Measurements from ENCODE around the gene AVPR2.

- TF ChIP-seq GATA2 (IDR thresholded peaks at IDR 0.05; ENCODE audit: low read depth, low read length) (no peak), GATA3 (IDR thresholded peaks at IDR 0.05; ENCODE audit: low read depth, low read length) (no peak)
Measured at GRCh38 chrX:153864101-153864500, 40.4 kb upstream of the AVPR2 start.
